Keratinocyte (primary cell): Measurements from ENCODE around the gene NDUFA3. TPM values are rescaled to one million over a fixed set of nuclear protein-coding genes. Genes with fewer than 3 reads are reported as not detected.

Source experiments
- DNase-seq: peaks from one replicate; pipeline ENCODE4 v3.0.0-alpha.2; 2011; ENCODE audit warnings: low read depth, missing footprints, low spot score
- FAIRE-seq: peaks from 2 replicates; lab custom pipeline; 2011; peaks lifted over from hg19 to GRCh38; lab: Jason Lieb, UNC
- H2AFZ ChIP-seq: 2 replicates; pipeline ENCODE4 v1.6.0; 2012; ENCODE audit warnings: low read length, control low read depth, inconsistent platforms; ENCODE audit not compliant: control insufficient read depth
- H3K27ac ChIP-seq: 2 replicates; pipeline ENCODE4 v1.5.1; 2011; ENCODE audit warnings: low read length; ENCODE audit not compliant: control insufficient read depth, insufficient read depth
- H3K27me3 ChIP-seq: 3 replicates; pipeline ENCODE4 v1.6.0; 2011; ENCODE audit warnings: low read length; ENCODE audit not compliant: control insufficient read depth, insufficient read depth; ENCODE audit errors: extremely low read depth
- H3K36me3 ChIP-seq, 2 experiments: 2 replicates in 1 of 2; 3 replicates in 1 of 2; pipeline ENCODE4 v1.5.1; 2011; ENCODE audit warnings: low read length in 2 of 2, mild to moderate bottlenecking in 1 of 2; ENCODE audit not compliant: control insufficient read depth in 2 of 2, insufficient read depth in 2 of 2; ENCODE audit errors: extremely low read depth in 1 of 2
- H3K4me1 ChIP-seq: 3 replicates; pipeline ENCODE4 v1.5.1; 2011; ENCODE audit warnings: low read length; ENCODE audit not compliant: control insufficient read depth, insufficient read depth; ENCODE audit errors: extremely low read depth
- H3K4me2 ChIP-seq: 3 replicates; pipeline ENCODE4 v1.6.0; 2011; ENCODE audit warnings: low read depth, low read length; ENCODE audit not compliant: control insufficient read depth, insufficient read depth; ENCODE audit errors: extremely low read depth
- H3K4me3 ChIP-seq, 3 experiments: fragments of 200-600 bp in 1 of 3; sonication (generic) in 1 of 3; 2 replicates in 2 of 3; 3 replicates in 1 of 3; pipeline ENCODE4 v1.5.1; 2011 to 2016; ENCODE audit warnings: low read length in 3 of 3, mild to moderate bottlenecking in 3 of 3, control low read depth in 2 of 3, inconsistent platforms in 1 of 3, low read depth in 1 of 3, mixed read lengths in 1 of 3, mixed run types in 1 of 3, moderate library complexity in 1 of 3; ENCODE audit not compliant: control insufficient read depth in 2 of 3, insufficient read depth in 2 of 3; ENCODE audit errors: extremely low read depth in 1 of 3
- H3K79me2 ChIP-seq: 2 replicates; pipeline ENCODE4 v1.6.0; 2012; ENCODE audit warnings: low read length; ENCODE audit not compliant: control insufficient read depth, insufficient read depth
- H3K9ac ChIP-seq: 3 replicates; pipeline ENCODE4 v1.6.0; 2011; ENCODE audit warnings: low read length; ENCODE audit not compliant: control insufficient read depth, insufficient read depth; ENCODE audit errors: extremely low read depth
- H3K9me1 ChIP-seq: 3 replicates; pipeline ENCODE4 v1.6.0; 2011; ENCODE audit warnings: low read length; ENCODE audit not compliant: control insufficient read depth, insufficient read depth; ENCODE audit errors: extremely low read depth
- H3K9me3 ChIP-seq: 2 replicates; pipeline ENCODE4 v1.5.1; 2012; ENCODE audit warnings: low read depth, low read length; ENCODE audit not compliant: control insufficient read depth
- H4K20me1 ChIP-seq: 3 replicates; pipeline ENCODE4 v1.6.0; 2011; ENCODE audit warnings: low read length; ENCODE audit not compliant: control insufficient read depth, insufficient read depth; ENCODE audit errors: extremely low read depth
- EZH2 ChIP-seq: IDR thresholded peaks from one replicate; pipeline ENCODE4 v1.6.1; 2012; ENCODE audit warnings: inconsistent platforms, mild to moderate bottlenecking, low read length, moderate library complexity
- dilution Hi-C: fragments of 300-500 bp; cut with MboI; formaldehyde crosslinking; loops from one replicate; pipeline ENCODE4 v1.7.0; 2020; ENCODE audit warnings: low sequenced_read_pairs; ENCODE audit not compliant: extremely low pct_ligation_motif_present
- polyA plus RNA-seq, 5 experiments: library from polyadenylated mRNA; depleted of rRNA in 3 of 5; stranded (reverse) in 3 of 5; stranded (forward) in 1 of 5; unstranded in 1 of 5; fragments of >200 nt; gene quantifications; 1 replicate in 1 of 5; 2 replicates in 3 of 5; 3 replicates in 1 of 5; pipeline versions ENCODE4 v1.2.1 to v1.2.3, GENCODE V29; 2011 to 2012; ENCODE audit warnings: missing spikeins in 2 of 5, low read depth in 1 of 5, low replicate concordance in 1 of 5
- TF ChIP-seq, protein P1 (sequence below), 3 experiments: IDR thresholded peaks in 1 of 3; conservative IDR thresholded peaks in 1 of 3; optimal IDR thresholded peaks in 1 of 3; 2 replicates in 2 of 3; 3 replicates in 1 of 3; pipeline versions ENCODE3 to v1.5.1; 2011; ENCODE audit warnings: low read length in 3 of 3, mild to moderate bottlenecking in 3 of 3, moderate library complexity in 2 of 3, control low read depth in 1 of 3, inconsistent platforms in 1 of 3; ENCODE audit not compliant: insufficient read depth in 2 of 3; ENCODE audit errors: extremely low read depth in 1 of 3

NDUFA3 gene
- polyA plus RNA-seq, 1 donor (not counting 4 experiments of a cell fraction or from before 2014, with no cell fraction given), result 41.9 TPM

DNA sequence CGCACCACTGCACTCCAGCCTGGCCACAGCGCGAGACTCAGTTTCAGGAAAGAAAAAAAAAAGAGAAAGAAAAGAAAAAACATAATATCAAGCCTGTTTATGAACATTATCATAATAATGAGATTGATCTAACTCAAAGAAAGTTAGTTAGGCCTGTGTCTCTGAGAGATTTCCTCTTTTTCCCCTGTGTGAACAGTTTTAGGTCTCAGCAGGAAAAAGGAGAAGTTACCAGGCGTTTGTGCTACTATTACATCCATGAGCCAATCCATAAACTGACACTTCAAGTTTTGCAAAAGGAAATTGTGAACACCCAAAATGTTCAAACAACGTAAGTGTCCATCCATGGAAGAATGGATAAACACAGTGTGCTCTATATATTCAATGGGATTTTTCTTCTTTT is 25.3 kb upstream of the NDUFA3 start:
- Histone ChIP-seq H4K20me1 (no peaks in the 10 kb centered on the region), H3K4me2 (no peak overlapping the region), H3K27ac (no peak overlapping the region), H3K4me1 (no peaks in the 10 kb centered on the region), H3K9me1 (no peaks in the 10 kb centered on the region), H3K27me3 (no peaks in the 10 kb centered on the region), H3K4me3 (no peak overlapping the region), H3K79me2 (no peaks in the 10 kb centered on the region), H3K9me3 (peaks cover 4% of the 10 kb centered on the region), H3K36me3 (no peaks in the 10 kb centered on the region), H2AFZ (no peak overlapping the region), H3K9ac (no peak overlapping the region)
- no peak for FAIRE-seq
- dilution Hi-C loops, result no loop called here
- DNase-seq, result no peak
- TF ChIP-seq EZH2, result no peak
- TF ChIP-seq, protein P1, sequence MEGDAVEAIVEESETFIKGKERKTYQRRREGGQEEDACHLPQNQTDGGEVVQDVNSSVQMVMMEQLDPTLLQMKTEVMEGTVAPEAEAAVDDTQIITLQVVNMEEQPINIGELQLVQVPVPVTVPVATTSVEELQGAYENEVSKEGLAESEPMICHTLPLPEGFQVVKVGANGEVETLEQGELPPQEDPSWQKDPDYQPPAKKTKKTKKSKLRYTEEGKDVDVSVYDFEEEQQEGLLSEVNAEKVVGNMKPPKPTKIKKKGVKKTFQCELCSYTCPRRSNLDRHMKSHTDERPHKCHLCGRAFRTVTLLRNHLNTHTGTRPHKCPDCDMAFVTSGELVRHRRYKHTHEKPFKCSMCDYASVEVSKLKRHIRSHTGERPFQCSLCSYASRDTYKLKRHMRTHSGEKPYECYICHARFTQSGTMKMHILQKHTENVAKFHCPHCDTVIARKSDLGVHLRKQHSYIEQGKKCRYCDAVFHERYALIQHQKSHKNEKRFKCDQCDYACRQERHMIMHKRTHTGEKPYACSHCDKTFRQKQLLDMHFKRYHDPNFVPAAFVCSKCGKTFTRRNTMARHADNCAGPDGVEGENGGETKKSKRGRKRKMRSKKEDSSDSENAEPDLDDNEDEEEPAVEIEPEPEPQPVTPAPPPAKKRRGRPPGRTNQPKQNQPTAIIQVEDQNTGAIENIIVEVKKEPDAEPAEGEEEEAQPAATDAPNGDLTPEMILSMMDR (optimal IDR thresholded peaks at IDR 0.05 in 1 of 3, IDR thresholded peaks at IDR 0.05 in 1 of 3, conservative IDR thresholded peaks at IDR 0.05 in 1 of 3; ENCODE audit: extremely low read depth in 1 of 3, insufficient read depth in 2 of 3, low read length in 3 of 3), result no peak

DNA sequence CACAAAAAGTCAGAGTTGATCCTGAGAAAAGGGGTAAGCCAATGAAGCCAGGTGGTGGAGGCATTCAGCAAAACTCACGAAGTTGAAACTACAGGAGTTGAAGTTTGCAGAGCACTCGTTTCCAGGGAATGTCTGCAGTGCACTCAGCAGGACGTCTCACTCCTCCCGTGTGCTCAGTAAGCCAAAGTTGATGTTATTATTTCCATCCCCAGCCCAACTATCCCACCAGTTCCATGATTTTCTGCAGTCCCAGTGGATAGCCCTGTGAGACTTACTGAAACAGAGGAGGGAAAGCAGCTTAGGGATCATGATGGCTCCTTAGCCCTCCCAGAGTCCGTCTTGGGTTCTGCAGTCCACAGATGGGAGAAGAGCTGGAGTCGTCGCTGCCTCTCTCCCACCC is 21.6 kb upstream of the NDUFA3 start, which contains the start of gene TARM1:
Gene TARM1 (minus strand): TSS at position 334 of the 400 bp plus-strand sequence. CDS start 25 bp downstream, at position 309.
- Histone ChIP-seq H3K4me2 (no peak within 1 kb of the TSS), H2AFZ (no peak within 1 kb of the TSS), H3K4me1 (no peaks in the 10 kb centered on the region), H3K79me2 (no peaks in the 10 kb centered on the region), H3K27me3 (no peaks in the 10 kb centered on the region), H3K9me1 (no peaks in the 10 kb centered on the region), H4K20me1 (no peaks in the 10 kb centered on the region), H3K9me3 (peaks cover 4% of the 10 kb centered on the region), H3K4me3 (no peak within 1 kb of the TSS), H3K36me3 (no peaks in the 10 kb centered on the region), H3K27ac (no peak within 1 kb of the TSS), H3K9ac (no peak within 1 kb of the TSS)
- TF ChIP-seq, protein P1 (optimal IDR thresholded peaks at IDR 0.05 in 1 of 3, IDR thresholded peaks at IDR 0.05 in 1 of 3, conservative IDR thresholded peaks at IDR 0.05 in 1 of 3; ENCODE audit: extremely low read depth in 1 of 3, insufficient read depth in 2 of 3, low read length in 3 of 3), result no peak
- TF ChIP-seq EZH2, result no peak
- no peak for DNase-seq
- no peak for FAIRE-seq
- dilution Hi-C loops, result no loop called here
